Smooth muscle cell of the brain vasculature (primary cell): ENCODE measurements around the gene DRD3.

ENCODE experiments used
- DNase-seq: peaks from one replicate; pipeline ENCODE4 v3.0.0-alpha.2; 2012; ENCODE audit warnings: low read depth, low spot score

DRD3 gene

DNA sequence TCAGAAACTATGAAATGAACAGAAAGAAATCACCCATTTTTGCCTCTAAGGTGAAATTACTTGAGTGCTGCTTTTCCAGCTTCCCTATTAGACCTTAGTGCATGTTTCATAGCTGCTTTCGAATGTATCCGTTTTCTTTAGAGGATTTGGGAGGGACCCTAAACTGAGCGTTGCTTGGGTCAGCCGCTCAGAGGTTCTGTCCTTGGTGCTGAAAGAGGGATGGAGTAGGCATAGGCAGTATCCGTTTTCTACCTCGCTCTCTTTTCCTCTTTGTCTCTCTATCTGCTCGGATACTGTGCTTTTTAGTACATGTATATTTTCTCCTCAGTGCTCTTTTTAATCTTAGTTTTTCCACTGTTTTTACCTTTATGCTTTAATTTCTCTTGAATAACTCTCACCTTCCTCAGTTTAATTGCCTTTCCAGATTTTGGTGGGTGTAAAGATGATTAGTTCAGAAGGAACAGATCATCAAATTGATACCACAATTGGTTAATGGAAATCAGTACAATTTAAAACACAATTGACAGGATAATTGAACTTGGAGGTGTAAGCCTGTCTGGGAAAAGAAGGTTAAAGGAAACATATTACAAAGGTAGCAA is at the start of gene DRD3:
DRD3 (minus strand) TSS at position 283 of the 599 bp plus-strand sequence. CDS start 7,060 bp downstream, outside the sequence.
- no peak for DNase-seq

DNA sequence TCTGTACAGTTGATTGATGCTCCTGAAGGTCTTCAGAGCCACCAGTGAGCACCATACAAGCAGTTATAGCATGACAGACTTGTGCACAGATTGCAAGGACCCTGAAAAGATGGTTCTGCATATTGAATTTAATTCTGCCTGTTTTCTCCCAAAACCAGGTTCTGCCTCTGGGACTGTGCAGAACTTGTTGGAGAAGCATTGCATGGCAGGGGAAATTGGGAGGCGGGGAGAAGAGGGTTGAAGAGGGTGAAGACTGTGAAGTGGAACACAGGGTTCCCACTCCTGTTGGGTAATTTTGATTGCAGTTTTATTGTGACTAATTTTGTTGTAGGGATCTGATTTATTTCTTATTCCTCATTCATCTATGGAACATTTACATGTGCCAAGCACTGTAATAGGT is 48.2 kb upstream of the DRD3 start:
- DNase-seq, result no peak

DNA sequence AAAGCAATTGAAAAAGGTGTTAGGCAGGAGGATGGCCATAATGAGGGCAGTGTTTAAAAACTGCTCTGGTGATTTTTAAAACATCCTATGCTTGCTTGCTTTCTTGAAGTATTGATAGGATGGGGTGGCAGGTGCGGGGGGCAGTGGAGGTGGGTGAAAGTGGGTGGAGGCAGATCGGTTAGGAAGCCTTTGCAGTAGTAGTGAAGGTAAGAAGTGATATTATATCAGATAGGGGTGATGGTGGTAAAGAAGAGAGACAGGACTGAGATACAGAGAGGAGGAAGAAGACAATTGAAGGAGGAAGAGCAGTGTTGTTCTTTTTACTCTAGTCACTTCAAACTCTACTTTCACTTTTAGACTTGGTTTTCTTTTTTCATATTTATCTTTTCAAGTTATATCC is 47.5 kb upstream of the DRD3 start:
- DNase-seq, result no peak

DNA sequence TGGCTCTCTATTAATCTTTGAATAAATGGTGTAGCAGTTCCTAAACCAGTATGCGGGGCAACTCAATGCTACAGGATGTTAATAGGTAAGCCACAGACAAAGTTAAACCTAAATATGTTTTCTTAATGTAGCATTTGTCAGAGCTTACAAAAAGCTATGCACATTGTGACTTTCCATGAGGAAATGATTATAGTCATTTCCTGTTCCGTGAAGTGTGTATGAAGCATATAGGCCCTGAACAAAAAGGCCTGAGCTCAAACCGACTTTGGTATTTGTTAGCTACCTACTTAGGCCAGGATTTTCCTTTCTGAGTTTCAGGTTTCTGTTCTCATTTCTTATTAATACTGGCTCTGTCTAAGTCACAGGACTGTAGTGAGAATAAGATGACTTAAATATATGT is 44.3 kb upstream of the DRD3 start:
- DNase-seq, result no peak

DNA sequence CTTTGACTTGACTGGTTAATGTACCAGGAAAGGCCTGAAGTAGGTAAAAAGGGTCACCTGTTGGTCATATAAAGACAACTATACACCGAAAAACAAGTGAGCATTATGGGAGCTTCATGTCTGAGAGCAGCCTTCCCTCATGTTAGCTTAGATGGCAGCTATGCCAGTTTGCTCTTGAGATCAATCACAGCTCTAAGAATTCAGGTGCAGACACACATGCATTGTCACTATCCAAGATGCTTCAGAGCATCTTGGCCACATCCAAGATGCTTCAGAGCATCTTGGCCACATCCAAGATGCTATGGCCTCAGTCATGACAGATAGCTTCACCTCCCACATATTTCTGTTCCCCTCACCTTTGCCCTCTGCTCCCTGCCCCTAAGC is 43.0 kb upstream of the DRD3 start:
- no peak for DNase-seq

DNA sequence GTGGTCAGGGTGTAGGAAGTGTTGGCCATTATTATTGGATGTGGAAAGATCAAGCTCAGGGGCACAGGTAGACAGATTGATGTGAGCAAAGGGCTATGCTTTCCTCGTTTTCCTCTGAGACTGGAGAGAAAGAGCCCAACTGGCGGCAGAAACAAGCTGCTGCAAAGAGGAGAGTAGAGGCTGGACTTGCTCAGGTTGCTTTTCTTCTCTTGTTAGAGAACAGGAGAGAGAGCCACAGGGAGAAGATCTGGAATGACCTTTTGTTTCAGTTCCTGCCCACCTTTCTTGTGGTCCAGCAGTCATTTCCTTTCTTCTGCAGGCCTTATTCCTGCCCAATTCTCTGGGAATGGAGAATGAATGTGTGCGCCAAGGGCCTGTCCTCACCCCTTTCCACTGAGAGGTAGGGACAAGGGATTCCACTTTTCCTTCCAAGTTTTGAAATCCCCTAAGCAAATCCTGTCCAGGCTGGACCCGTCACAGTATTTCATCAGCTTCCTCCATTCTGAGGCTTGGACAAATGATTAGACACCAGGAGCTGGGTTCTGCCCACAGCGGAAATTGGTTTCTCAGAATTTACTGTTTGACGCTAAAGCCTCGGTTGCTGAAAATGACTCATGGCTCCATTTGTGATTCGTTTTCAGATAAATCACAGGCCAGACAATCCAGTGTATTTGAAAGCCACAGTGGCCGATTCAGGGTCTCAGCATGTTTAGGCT is 42.5 kb upstream of the DRD3 start:
- DNase-seq, result no peak

DNA sequence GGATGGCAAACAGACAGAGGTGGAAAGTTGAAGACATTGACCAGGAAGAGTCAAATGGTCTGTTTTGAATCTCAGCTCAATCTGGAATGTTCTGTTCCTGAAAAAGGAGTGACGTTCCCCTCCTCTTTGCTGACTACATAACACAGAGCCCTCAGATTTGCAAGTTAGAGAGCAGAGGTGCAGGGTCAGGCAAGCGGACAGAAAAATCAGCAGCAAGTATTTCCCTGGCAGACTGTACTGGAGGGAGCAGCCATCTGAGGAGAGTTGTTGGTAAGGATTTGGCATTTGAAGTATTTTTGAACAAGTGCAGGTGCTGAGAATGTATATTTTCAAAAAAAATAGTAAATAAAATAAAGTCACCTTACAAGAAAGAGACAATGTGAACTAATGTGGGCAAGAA is 40.9 kb upstream of the DRD3 start:
- DNase-seq, result no peak

DNA sequence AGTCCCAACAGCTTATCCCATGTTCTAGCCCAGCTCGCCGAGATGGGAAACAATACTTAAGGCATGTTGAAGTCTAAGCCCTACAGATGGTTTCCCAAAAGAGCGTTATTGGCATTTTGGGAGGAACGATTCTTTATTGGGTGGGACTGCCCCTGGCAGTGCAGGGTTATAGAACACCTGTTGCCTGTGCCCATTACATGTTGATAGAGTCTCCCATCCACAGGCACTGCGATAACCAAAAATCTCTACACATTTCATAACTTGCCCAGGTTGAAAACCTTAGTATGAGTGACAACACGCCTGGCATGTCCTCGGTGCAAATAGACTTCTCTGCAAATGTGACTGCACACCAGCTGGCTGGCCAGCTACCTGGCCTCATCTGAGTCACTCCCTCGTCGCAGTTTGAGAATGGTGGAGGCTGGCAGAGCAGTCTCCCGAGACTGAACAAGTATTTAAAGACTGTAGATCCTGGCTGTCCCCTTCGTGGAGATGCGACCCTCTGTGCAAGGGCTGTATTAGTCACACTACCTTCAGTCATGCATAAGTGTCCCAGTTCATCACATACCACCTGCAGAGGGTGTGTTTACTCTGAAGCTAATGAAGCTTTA is 39.8 kb upstream of the DRD3 start:
- DNase-seq, result no peak

DNA sequence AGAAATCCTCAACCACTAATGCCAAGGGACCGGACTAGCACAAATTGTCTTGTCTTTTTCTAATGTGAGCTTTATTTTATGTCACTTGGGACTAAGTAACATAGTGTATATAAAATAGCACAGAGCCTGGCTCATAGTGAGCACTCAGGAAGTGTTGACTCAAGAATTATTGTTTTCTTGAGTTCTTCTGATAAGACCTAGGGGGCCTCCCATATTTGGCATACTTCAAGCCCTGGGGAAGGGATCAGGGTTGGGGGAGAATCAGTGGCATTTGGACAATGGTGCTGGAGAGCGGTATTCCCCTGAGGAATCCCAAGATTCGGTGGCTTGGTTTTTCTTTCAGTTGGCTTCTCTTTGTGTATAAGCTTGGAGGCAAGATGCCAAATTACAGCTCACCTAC is 39.2 kb upstream of the DRD3 start:
- no peak for DNase-seq

DNA sequence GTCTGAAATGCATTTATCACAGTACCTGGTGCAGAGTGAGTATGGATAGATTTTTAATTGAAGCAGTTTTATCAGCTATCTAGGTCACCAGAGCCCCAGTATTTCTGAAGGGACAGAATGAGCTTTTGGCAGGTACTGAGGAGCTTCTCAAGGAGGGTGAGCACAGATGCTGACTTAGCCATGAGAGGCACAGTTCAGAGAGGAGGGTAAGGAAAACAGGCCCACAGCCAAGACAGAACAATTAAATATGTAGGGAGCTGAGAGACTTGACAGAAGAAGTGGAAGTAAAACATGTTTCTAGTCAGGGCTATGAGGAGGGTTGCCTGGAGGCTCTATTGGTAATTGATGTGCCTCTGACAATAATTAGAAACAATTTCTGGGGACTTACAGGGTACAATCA is 38.4 kb upstream of the DRD3 start:
- DNase-seq, result no peak

DNA sequence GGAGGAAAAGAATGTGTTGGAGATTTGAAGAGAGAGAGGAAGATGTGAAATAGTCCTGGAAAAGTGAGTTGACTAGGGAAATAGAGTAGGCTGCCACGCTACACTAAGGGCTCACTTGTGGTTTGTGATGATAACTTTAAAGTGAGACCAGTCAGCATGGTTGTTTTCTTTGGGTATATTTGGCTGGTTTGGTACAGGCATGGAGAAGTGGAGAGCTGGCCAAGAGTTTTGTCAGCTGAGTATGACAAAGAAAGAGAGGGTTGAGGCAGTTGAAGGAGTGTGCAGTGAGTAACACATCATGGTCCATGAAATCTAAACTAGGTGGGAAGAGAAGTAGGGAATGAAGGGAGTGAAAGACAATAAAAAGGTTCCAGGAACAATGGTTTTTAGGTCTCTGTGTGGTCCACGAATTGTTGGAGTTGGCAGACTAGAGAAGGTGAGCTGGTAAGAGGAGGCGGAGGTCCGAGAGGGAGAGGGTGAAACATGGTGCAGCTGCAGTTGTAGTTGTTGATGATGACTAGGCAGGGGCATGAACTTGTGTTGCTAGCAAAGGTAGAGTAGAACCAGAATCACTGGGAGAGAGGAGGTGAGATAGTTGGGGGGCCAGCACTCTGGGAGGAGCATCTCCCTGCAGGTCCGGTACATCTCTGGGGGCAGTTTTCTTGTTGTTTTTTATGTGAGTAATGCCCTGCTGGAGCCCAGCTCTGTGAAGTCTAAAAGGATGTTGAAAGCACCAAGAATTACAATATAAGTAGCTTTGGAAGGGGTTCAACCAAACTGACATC is 37.5 kb upstream of the DRD3 start:
- no peak for DNase-seq

DNA sequence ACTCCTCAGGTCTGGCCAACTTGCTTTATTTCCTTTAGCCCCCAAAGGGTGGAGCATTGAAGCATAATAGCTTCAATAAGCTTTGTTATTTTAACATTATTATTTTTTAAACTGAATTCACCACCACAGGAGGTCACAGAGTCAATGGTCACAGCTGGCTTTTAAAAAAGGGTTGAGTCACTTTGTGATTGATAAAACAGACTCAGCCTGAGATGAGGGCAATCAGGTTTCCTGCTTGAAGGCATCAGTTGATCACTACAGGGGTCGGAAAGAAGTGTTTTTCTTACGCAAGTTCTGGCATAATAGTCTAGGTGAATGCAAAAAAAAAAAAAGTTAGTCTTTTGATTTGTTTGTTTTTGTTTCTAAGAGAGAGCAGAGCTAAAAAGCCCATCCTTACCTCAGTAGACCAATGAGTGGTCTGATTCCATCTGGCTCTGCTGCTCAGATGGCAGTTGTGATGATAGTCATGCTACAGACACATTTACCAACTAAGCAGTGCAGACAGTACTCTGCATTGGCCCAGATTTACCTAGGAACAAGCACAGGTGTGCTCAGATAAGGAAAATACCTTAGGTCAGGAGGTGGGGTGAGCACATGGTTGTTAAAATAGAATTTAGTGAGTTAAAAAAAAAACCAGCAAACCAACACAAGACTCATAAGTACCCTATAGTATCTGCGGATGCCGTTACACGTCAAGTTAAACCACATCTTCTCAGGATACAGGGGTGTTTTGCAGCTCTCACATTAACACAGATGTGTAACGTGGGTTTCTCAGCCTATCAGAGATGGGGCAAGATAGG is 35.9 kb upstream of the DRD3 start:
- DNase-seq, result peak; percentile 81

DNA sequence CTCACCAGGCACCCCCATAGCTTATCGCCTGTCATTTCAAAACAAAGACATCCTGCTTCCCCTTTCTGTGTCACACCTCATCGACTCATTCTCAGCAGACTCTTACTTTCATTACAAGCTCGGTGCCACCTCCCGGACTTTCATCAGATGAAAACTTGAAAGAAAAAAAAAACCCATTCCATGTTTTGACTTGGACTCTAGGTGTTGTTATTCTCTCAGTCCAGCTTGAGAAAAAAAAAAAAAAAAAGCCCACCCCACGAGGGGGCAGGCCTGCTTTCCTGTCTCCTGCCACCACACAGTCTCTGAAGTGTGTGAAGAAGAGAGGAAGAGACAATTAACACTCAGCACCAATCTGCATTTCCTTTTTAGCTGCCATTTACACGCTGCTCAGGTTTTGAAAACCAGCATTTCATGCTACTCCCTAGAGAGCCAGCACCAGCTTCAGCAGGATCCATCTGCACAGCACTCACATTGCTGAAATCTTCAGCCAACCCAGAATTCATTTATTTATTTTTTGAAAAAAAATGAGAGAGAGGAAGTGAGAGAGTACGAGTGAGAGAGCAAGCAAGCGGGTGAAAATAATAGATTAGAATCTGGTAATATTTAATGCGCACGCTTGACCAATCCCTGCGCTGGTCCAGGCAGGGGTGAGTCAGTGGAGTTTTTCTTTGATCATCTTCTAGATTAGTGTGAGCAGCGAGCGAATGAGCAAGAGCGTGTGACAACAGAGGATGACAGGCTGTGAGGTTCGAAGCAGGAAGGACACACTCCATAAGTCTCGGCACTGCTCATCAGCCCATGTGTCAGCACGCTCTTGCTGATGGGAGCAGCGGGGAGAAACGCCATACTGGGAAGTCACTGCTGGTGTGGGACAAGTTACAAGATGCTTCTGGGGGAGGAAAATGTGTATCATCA is 35.0 kb upstream of the DRD3 start:
- peak; percentile 62 for DNase-seq

DNA sequence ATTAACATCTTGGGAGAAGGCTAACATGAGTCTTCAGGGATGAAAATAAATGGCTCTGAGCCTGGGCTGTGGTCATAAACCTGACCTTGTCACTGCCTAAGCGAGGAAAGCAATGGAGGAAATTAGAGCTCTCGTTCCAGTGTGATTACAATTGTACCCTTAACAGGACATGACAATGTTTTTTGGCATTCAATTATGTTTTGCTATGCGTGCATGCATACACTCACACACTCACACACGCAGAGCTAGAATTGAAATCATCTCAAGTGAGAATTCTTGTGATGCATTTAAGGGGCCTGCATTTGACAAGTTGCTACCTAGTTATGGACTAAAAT is 34.4 kb upstream of the DRD3 start:
- no peak for DNase-seq

DNA sequence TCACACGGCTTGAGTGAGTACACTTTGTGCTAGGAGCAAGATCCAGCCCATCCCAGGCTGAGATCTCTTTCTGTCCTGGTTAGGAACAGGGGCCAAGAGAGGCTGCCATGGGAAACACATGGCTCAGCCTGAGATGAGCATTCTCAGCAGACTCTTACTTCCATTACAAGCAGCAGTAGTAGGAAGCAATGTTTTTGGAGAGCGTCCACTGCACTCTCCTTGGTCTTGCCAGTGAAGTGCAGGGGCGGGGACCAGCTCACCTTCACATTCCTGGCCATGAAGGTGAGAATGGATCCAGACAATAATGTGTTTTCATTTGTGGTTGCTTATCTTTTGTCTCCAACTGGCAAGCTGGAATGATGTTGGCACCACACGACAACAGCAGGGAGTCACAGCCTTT is 33.8 kb upstream of the DRD3 start:
- no peak for DNase-seq

DNA sequence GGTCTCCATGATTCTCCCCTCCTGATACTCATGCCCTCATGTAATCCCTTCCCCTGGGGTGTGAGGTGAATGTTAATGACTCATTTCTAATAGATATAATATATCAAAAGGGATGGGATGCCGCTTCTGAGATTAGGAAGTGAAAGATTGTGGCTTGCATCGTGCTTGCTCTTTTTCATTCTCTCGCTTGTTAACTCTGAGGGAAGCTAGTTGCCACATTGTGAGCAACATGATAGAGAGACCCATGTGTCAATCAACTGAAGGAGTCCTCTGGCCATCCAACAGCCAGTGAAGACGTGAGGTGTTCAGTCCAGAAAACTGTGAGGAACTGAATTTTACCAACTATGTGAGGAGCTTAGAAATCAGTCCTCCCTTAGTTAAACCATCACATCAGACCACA is 28.9 kb upstream of the DRD3 start:
- DNase-seq, result no peak

DNA sequence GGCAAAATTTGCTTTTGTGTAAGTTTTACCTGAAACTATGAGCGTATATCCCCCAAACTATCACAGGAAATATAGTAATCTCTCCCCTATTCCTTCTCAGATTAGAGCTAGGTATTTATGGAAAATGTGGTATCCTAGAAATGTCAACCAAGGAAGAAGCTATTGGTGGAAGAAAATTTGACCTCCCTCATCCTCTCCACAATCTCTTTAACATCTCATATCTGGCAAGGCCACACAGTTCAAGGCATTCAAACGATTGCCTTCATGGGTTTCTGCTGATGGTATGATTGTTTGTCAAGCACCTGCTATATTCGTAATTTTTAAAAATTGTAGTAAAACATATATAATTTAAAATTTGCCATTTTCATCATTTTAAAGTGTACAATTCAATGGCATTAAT is 27.5 kb upstream of the DRD3 start:
- no peak for DNase-seq

DNA sequence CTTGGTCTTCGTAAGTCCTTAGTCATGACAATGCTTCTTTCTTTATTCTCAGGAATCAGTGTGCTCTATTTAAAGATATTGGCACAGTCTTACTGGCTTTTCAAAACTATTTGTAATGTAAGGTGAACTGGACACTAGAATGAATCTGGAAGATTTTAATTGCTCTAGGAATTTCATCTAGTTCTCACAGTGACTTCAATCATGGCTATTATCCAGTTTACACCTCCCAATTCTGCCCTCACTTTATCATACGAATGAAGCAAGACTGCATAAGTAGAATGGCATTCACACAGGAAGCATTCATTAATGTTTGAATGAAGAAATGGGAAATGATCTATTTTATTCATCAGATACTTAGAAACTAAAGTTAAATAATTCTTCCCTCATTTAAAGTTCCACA is 26.7 kb upstream of the DRD3 start:
- no peak for DNase-seq

DNA sequence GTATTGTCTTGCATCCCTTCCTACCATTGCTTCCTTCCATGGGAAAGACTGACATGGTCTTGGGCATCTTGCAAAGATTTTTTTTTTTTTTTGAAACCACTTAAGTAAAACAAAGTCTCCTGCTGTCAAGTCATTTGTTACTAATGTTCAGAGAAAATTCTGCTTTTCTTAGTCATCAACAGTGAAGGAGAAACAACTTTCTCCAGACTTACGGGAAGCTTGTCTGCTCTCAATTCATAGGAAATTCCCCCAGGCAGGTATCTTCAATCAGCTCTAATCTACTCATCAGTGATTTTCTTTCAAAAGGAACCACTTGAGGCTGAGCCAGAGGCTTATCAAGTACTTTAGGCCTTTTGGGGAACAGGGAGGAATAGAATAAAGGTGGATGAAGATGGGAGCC is 15.9 kb upstream of the DRD3 start:
- no peak for DNase-seq

DNA sequence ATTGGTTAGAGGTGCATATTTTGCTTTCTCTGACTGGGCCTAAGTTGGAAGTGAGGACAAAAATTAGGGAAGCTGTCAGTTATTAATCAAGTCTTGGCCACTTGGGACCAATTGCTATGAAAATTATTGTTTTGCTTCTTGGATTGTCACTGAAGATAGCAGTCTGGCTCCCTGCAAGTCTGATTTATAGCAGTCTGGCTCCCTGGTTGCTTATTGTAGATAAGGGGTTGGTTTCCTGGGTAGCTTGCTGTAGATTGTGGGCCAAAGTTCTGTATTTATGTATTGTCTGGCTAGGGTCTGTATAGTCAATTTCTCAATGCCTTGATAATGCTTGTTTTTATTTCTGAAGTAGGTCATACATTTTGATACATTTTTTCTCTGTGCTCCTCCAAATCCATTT is 13.3 kb upstream of the DRD3 start:
- DNase-seq, result no peak

DNA sequence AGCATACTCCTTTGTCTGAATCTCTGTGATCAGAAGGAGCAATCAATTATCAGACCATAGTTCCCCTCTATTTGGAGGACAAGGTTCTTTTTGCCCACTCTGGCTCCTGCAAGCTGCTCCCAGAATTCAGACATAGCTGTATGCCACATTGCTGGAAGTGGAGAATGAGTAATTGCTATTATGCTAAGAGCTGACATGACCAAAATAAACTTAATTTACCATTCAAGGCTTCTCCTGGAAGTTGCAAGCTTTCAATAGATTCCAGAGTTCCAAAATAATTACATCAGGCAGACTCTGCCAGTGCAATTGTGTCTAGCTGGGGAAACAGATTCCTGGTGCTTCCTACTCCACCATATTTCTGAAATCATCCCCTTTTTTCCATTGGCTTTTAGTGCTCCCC is 7.6 kb upstream of the DRD3 start:
- no peak for DNase-seq
